K562 (cell line): Measurements from ENCODE around the gene ETV4. TPM values are rescaled to one million over a fixed set of nuclear protein-coding genes. Genes with fewer than 3 reads are reported as not detected.
A peak's percentile ranks its signal among the peaks of the same experiment; 100 is the strongest.

Experiments used
- ATAC-seq: fragments of 200-7000 bp; cut with Tn5 transposase; 3 replicates; pipeline ENCODE4 v1.9.1; 2020; ENCODE audit warnings: moderate library complexity
- BruUV-seq: library from RNA; stranded (reverse); fragments of 400-500 nt; replicated peaks from 2 replicates; lab custom pipeline; 2021; lab: Mats Ljungman, UMichigan
- CTCF ChIA-PET: fragments of 300-600 bp; formaldehyde crosslinking; extraction: SDS; loops from one replicate; lab custom pipeline; 2021; ENCODE audit warnings: low intra/inter-chr PET ratio; lab: Yijun Ruan, JAX
- POLR2A ChIA-PET: fragments of 300-600, 350-650 bp; sonication (Branson Sonifier 250); formaldehyde crosslinking; extraction: SDS; loops from one replicate; lab custom pipeline; 2021; ENCODE audit warnings: antibody characterized with exemption, inconsistent platforms; lab: Yijun Ruan, JAX
- DNase-seq, 4 experiments: peaks; one replicate each; pipeline versions ENCODE4 v3.0.0 to v3.0.0-alpha.2; 2011 to 2018; ENCODE audit warnings: low spot score in 3 of 4, mixed read lengths in 3 of 4; ENCODE audit errors: extremely low read depth in 1 of 4
- FAIRE-seq: peaks from 2 replicates; lab custom pipeline; 2011; peaks lifted over from hg19 to GRCh38; lab: Jason Lieb, UNC
- H2AFZ ChIP-seq: 2 replicates; pipeline ENCODE4 v1.6.0; 2011; ENCODE audit warnings: low read depth, low read length, control low read depth, inconsistent platforms
- H3K27ac ChIP-seq: fragments of 200-600 bp; 3 replicates; pipeline ENCODE4 v1.8.0; 2011; ENCODE audit warnings: low read depth, mild to moderate bottlenecking, control low read depth, inconsistent platforms, low read length, moderate library complexity, mixed read lengths; ENCODE audit errors: extremely low read depth
- H3K27me3 ChIP-seq, 2 experiments: fragments of 300-600 bp in 1 of 2; 2 replicates in 1 of 2; 3 replicates in 1 of 2; pipeline versions ENCODE4 v1.6.0 to v1.8.0; 2011; ENCODE audit warnings: inconsistent platforms in 2 of 2, low read length in 2 of 2, mild to moderate bottlenecking in 1 of 2, mixed read lengths in 1 of 2, moderate library complexity in 1 of 2; ENCODE audit not compliant: control insufficient read depth in 2 of 2, insufficient read depth in 2 of 2
- H3K36me3 ChIP-seq: fragments of 300-600 bp; 3 replicates; pipeline ENCODE4 v1.8.0; 2011; ENCODE audit warnings: mild to moderate bottlenecking, low read length, inconsistent platforms; ENCODE audit not compliant: control insufficient read depth, insufficient read depth
- H3K4me1 ChIP-seq, 2 experiments: fragments of 200-600 bp in 1 of 2; replicated peaks in 1 of 2; 2 replicates in 1 of 2; 3 replicates in 1 of 2; pipeline versions ENCODE4 v1.5.1 to v1.8.0; 2011; ENCODE audit warnings: inconsistent platforms in 2 of 2, low read length in 2 of 2, mild to moderate bottlenecking in 1 of 2, mixed read lengths in 1 of 2, moderate library complexity in 1 of 2; ENCODE audit not compliant: control insufficient read depth in 2 of 2, insufficient read depth in 2 of 2
- H3K4me2 ChIP-seq: 2 replicates; pipeline ENCODE4 v1.6.1; 2011; ENCODE audit warnings: low read length, control low read depth, inconsistent platforms, mixed read lengths; ENCODE audit not compliant: insufficient read depth
- H3K4me3 ChIP-seq: fragments of 200-600 bp; sonication (generic), shearing (Covaris generic); 2 replicates; pipeline ENCODE4 v1.5.1; 2016; ENCODE audit warnings: control low read depth, inconsistent platforms
- H3K79me2 ChIP-seq: fragments of 200-600 bp; 3 replicates; pipeline ENCODE4 v1.8.0; 2011; ENCODE audit warnings: low read length, inconsistent platforms; ENCODE audit not compliant: control insufficient read depth, insufficient read depth
- H3K9ac ChIP-seq, 2 experiments: 2 replicates each; pipeline versions ENCODE4 v1.6.0 to v1.6.1; 2011; ENCODE audit warnings: low read depth in 2 of 2, low read length in 2 of 2, control low read depth in 1 of 2, inconsistent platforms in 1 of 2, mild to moderate bottlenecking in 1 of 2, mixed read lengths in 1 of 2; ENCODE audit not compliant: insufficient read depth in 1 of 2
- H3K9me1 ChIP-seq: one replicate; pipeline ENCODE4 v1.6.0; 2011; ENCODE audit warnings: inconsistent platforms, mild to moderate bottlenecking, low read length, moderate library complexity; ENCODE audit not compliant: control insufficient read depth, insufficient read depth
- H3K9me3 ChIP-seq: replicated peaks from 2 replicates; pipeline ENCODE4 v1.5.1; 2011; ENCODE audit warnings: low read depth, low read length, inconsistent platforms; ENCODE audit not compliant: control insufficient read depth, insufficient read depth
- H4K20me1 ChIP-seq: replicated peaks from 2 replicates; pipeline ENCODE4 v1.6.1; 2011; ENCODE audit warnings: low read length, inconsistent platforms, mixed read lengths; ENCODE audit not compliant: control insufficient read depth, insufficient read depth
- ARNT ChIP-seq, 2 experiments: fragments of 450-650 bp; IDR thresholded peaks; 2 replicates each; pipeline ENCODE4 v1.6.1; 2016; ENCODE audit warnings: mild to moderate bottlenecking in 1 of 2
- C11orf30 ChIP-seq: fragments of 450-650 bp; IDR thresholded peaks from 2 replicates; pipeline ENCODE4 v1.6.1; 2016; ENCODE audit warnings: low read depth, mild to moderate bottlenecking
- ESRRA ChIP-seq: fragments of 450-650 bp; IDR thresholded peaks from 2 replicates; pipeline ENCODE4 v1.6.1; 2014; ENCODE audit warnings: low read depth, mild to moderate bottlenecking, moderate library complexity, borderline replicate concordance
- THAP7 ChIP-seq: fragments of 250-450 bp; sonication (Bioruptor Pico); IDR thresholded peaks from 2 replicates; pipeline ENCODE4 v1.5.0; 2021
- U2AF2 ChIP-seq: fragments of 200-400 bp; formaldehyde crosslinking; optimal IDR thresholded peaks from 2 replicates; pipeline ENCODE3; 2017; ENCODE audit warnings: low read depth, mild to moderate bottlenecking, low read length
- ZNF263 ChIP-seq: sonication (generic); formaldehyde crosslinking; IDR thresholded peaks from 2 replicates; pipeline ENCODE4 v1.8.0; 2022; ENCODE audit warnings: mild to moderate bottlenecking, missing genetic modification reagents, borderline replicate concordance
- WGBS: fragments of 100-300 bp; shearing (Covaris generic); methylation state at CpG from one replicate; pipeline ENCODE4 v1.1.6; 2016; ENCODE audit warnings: low coverage, mixed read lengths; ENCODE audit not compliant: insufficient coverage; ENCODE audit errors: missing lambda C conversion rate; 5-methylcytosine and 5-hydroxymethylcytosine counted together
- in situ Hi-C: fragments of 300-500 bp; cut with MboI; formaldehyde crosslinking; loops from 4 replicates; pipeline ENCODE4 v1.15.0; 2018; ENCODE audit warnings: inconsistent platforms, mixed read lengths
- intact Hi-C: fragments of 100-400 bp; cut with micrococcal nuclease; formaldehyde crosslinking; loops from 2 replicates; pipeline ENCODE4 v1.14.2; 2022
- polyA plus RNA-seq, 8 experiments: library from polyadenylated mRNA; depleted of rRNA in 4 of 8; stranded (reverse) in 5 of 8; unstranded in 3 of 8; fragments of >200 nt; fragmentation: Nextera tagmentation in 2 of 8; fragmentation: Illumina TruSeq in 1 of 8; extraction: Ambion mirVana in 2 of 8; extraction: Trizol in 1 of 8; gene quantifications; 2 replicates each; pipeline versions ENCODE4 v1.2.1 to v1.2.3, GENCODE V29; 2011 to 2014; ENCODE audit warnings: inconsistent platforms in 1 of 8, missing spikeins in 1 of 8
- total RNA-seq, 7 experiments: library from RNA; depleted of rRNA in 6 of 7; stranded (reverse); fragments of >200 nt in 6 of 7; fragmentation: Illumina TruSeq in 2 of 7; extraction: Trizol in 2 of 7; gene quantifications; 2 replicates each; pipeline versions ENCODE4 v1.2.1 to v1.2.3, GENCODE V29; 2011 to 2021; ENCODE audit warnings: low replicate concordance in 1 of 7

The ETV4 gene
- total and polyA plus RNA-seq, 9 of the 15 experiments (the other 6 are each of a cell fraction or from before 2014, with no cell fraction given), result 5.5 to 66.3 (median 28.2) TPM

GRCh38 chr17:43540821-43541674 lies 5.1 kb downstream of the ETV4 start:
- ChIA-PET POLR2A (interaction anchor here (0.6 kb wide), 1 partner anchor 137 kb away, joined by 4 read pairs; no protein-coding TSS in a partner anchor), CTCF (no interaction called here)
- H3K36me3 ChIP-seq, result peaks cover 18% of the 10 kb centered on the region; the same call in 2 of the 3 replicates
- H3K9ac ChIP-seq, result no peak overlapping the region
- TF ChIP-seq ARNT (IDR thresholded peaks at IDR 0.05) (no peak), U2AF2 (no peak), ESRRA (no peak), ZNF263 (CRISPR knock-in tag) (no peak), THAP7 (CRISPR knock-in tag) (no peak), C11orf30 (peak; percentile 20; the same call in 1 of the 2 replicates)
- no peaks in the 10 kb centered on the region for H4K20me1 ChIP-seq
- H3K9me3 ChIP-seq, result no peaks in the 10 kb centered on the region
- ATAC-seq (no peak), FAIRE-seq (no peak), DNase-seq (no peak)
- peaks cover 36% of the 10 kb centered on the region for H3K79me2 ChIP-seq
- no peaks in the 10 kb centered on the region for H3K27me3 ChIP-seq
- intact Hi-C loops (no loop called here), in situ Hi-C loops (no loop called here)
- H3K4me1 ChIP-seq, result peaks cover 19 to 23% of the 10 kb centered on the region in 2 experiments
- no peak overlapping the region for H2AFZ ChIP-seq
- no TSS peak for BruUV-seq
- no peaks in the 10 kb centered on the region for H3K9me1 ChIP-seq
- H3K4me3 ChIP-seq, result no peak overlapping the region
- whole genome bisulfite sequencing, result 77% methylated on average over 11 of the region's 11 CpGs
- H3K27ac ChIP-seq, result no peak overlapping the region
- H3K4me2 ChIP-seq, result no peak overlapping the region
